ENCODE measurements around the gene DIO3.

DIO3 gene

DNA sequence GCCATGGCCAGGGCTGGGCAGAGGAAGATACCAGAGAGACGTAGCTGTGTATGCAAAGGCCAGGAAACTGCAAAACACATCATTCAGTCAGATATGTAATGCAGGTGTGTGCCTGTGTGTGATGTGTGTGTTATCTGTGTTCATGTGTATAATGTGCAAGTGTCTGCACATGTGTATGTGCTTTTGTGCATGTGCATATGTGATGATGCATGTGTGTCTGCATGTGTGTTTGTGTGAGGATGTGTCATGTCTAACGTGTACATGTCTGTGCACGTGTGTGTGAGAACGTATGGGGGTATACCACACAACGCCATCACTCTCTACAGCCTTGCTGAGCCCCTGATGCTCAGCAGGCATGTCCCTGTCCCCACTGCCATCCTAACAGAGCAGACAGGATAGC lies 9.7 kb downstream of the DIO3 start:
- TF ChIP-seq SIN3A (IDR thresholded peaks at IDR 0.05; ENCODE audit: borderline replicate concordance, insufficient read depth, low read length) (no peak), TAF1 (IDR thresholded peaks at IDR 0.05; ENCODE audit: borderline replicate concordance, insufficient read depth, low read length) (no peak), POLR2AphosphoS5 (IDR thresholded peaks at IDR 0.05; ENCODE audit: low read depth, low read length) (no peak), FOXP2 (optimal IDR thresholded peaks at IDR 0.05; ENCODE audit: borderline replicate concordance, extremely low read depth, extremely low read length, insufficient read depth) (no peak)
- TF ChIP-seq, protein P1, sequence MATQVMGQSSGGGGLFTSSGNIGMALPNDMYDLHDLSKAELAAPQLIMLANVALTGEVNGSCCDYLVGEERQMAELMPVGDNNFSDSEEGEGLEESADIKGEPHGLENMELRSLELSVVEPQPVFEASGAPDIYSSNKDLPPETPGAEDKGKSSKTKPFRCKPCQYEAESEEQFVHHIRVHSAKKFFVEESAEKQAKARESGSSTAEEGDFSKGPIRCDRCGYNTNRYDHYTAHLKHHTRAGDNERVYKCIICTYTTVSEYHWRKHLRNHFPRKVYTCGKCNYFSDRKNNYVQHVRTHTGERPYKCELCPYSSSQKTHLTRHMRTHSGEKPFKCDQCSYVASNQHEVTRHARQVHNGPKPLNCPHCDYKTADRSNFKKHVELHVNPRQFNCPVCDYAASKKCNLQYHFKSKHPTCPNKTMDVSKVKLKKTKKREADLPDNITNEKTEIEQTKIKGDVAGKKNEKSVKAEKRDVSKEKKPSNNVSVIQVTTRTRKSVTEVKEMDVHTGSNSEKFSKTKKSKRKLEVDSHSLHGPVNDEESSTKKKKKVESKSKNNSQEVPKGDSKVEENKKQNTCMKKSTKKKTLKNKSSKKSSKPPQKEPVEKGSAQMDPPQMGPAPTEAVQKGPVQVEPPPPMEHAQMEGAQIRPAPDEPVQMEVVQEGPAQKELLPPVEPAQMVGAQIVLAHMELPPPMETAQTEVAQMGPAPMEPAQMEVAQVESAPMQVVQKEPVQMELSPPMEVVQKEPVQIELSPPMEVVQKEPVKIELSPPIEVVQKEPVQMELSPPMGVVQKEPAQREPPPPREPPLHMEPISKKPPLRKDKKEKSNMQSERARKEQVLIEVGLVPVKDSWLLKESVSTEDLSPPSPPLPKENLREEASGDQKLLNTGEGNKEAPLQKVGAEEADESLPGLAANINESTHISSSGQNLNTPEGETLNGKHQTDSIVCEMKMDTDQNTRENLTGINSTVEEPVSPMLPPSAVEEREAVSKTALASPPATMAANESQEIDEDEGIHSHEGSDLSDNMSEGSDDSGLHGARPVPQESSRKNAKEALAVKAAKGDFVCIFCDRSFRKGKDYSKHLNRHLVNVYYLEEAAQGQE (IDR thresholded peaks at IDR 0.05; ENCODE audit: insufficient read depth in 1 of 2, low read depth in 2 of 2, low read length in 2 of 2): no peak

DNA sequence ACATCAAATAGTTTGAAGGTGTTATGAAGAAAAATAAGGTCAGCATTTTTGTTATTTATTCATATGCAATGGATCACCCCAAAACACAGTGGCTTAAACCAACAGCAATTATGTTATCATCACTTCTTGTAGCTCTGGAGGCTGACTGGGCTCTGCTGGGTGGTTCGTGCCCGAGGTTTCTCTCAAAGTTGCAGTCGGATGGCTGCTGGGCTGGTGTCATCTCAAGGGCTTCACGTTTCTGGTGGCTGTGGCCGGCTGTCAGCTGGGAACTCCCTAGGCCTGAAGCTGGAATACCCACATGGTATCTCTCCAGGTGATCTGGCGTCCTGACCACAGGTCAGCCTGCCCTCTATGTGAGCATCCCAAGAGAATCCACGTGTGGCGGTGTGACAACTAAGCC lies 12.0 kb downstream of the DIO3 start:
- TF ChIP-seq FOXP2 (optimal IDR thresholded peaks at IDR 0.05; ENCODE audit: borderline replicate concordance, extremely low read depth, extremely low read length, insufficient read depth) (no peak), POLR2AphosphoS5 (IDR thresholded peaks at IDR 0.05; ENCODE audit: low read depth, low read length) (no peak), TAF1 (IDR thresholded peaks at IDR 0.05; ENCODE audit: borderline replicate concordance, insufficient read depth, low read length) (no peak), SIN3A (IDR thresholded peaks at IDR 0.05; ENCODE audit: borderline replicate concordance, insufficient read depth, low read length) (no peak)
- TF ChIP-seq, protein P1 (IDR thresholded peaks at IDR 0.05; ENCODE audit: insufficient read depth in 1 of 2, low read depth in 2 of 2, low read length in 2 of 2): no peak

DNA sequence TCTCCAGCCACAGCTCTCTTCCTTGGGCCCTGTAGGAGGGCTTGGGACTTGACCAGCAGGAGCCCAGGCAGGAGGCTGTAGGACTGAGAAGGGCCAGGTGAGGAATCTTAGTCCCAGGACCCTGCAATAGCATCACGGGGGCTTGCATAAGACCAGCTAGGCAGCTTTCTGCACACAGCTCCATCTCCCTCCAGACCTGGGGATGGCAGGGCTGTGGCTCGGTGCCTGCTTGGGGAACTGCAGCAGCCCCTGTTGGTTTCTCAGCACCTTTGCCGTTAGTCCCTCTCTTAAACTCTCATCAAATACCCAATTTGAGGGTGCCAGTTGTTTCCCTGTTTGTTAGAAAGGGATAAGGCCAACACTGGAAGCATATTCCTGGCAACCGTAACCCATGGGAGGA lies 14.3 kb downstream of the DIO3 start:
- TF ChIP-seq FOXP2 (optimal IDR thresholded peaks at IDR 0.05; ENCODE audit: borderline replicate concordance, extremely low read depth, extremely low read length, insufficient read depth): no peak
- no peak for TF ChIP-seq TAF1 (IDR thresholded peaks at IDR 0.05; ENCODE audit: borderline replicate concordance, insufficient read depth, low read length)
- TF ChIP-seq, protein P1 (IDR thresholded peaks at IDR 0.05; ENCODE audit: insufficient read depth in 1 of 2, low read depth in 2 of 2, low read length in 2 of 2): no peak
- TF ChIP-seq POLR2AphosphoS5 (IDR thresholded peaks at IDR 0.05; ENCODE audit: low read depth, low read length): no peak
- no peak for TF ChIP-seq SIN3A (IDR thresholded peaks at IDR 0.05; ENCODE audit: borderline replicate concordance, insufficient read depth, low read length)

DNA sequence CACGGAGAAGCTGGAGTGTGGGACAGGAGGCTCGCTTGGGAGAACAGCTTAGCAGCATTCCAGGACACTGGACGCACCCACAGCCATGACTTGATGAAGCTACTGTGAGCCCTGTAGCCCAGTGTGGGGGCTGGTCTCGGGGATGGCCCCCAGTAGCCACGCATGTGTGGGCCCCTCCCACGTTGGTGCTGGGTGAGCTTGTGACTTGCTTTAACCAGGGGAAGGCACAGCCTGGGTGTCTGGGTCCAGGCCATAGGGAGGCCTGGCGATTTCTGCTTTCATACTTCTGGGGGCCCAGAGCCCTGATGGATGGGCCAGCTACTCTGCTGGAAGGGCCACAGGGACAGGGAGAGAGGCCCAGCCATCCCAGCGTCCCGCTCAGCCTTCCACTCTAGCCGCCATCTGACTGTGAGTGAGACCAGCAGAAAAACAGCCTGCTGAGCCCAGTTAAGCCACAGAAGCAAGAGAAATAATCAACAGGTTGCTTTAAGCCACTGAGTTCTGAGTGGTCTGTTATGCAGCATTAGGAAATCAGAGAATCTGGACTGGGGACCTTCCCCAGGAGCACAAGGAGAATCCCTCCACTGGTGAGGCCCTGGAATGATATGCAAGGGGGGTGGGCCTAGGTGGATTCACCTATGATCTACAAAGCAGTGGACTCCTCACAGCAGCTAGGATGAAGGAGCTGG lies 16.1 kb downstream of the DIO3 start:
- TF ChIP-seq FOXP2 (optimal IDR thresholded peaks at IDR 0.05; ENCODE audit: borderline replicate concordance, extremely low read depth, extremely low read length, insufficient read depth) (no peak), TAF1 (IDR thresholded peaks at IDR 0.05; ENCODE audit: borderline replicate concordance, insufficient read depth, low read length) (no peak), POLR2AphosphoS5 (IDR thresholded peaks at IDR 0.05; ENCODE audit: low read depth, low read length) (no peak), SIN3A (IDR thresholded peaks at IDR 0.05; ENCODE audit: borderline replicate concordance, insufficient read depth, low read length) (no peak)
- TF ChIP-seq, protein P1 (IDR thresholded peaks at IDR 0.05; ENCODE audit: insufficient read depth in 1 of 2, low read depth in 2 of 2, low read length in 2 of 2): no peak

All from PFSK-1 (cell line).